Measurements from ENCODE around the gene FAM219A. TPM values are rescaled to one million over a fixed set of nuclear protein-coding genes. Genes with fewer than 3 reads are reported as not detected.

FAM219A gene
- total and polyA plus RNA-seq, 8 donors, result 4.5 to 9.8 (median 8.2) TPM

DNA sequence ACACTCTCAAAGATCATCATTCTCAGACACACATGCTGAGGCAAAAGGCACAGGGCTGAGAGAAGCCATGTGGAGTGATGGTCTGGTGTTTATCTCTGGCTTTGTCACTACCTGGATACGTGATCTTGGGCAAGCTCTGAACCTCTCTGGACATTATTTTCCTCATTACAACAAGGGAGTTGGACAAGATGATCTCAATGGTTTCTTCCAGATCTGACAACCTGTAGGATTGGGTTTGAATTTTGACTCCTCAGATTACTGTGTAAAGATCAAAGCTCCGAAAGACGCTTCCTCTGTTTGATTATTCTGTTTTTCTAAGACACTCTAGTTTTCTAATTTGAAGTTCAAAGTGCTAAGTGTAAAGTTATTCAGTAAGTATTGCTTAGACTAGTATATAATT lies 109.0 kb downstream of the FAM219A start:
- no peaks in the 10 kb centered on the region for H3K27me3 ChIP-seq
- TF ChIP-seq, protein P1, sequence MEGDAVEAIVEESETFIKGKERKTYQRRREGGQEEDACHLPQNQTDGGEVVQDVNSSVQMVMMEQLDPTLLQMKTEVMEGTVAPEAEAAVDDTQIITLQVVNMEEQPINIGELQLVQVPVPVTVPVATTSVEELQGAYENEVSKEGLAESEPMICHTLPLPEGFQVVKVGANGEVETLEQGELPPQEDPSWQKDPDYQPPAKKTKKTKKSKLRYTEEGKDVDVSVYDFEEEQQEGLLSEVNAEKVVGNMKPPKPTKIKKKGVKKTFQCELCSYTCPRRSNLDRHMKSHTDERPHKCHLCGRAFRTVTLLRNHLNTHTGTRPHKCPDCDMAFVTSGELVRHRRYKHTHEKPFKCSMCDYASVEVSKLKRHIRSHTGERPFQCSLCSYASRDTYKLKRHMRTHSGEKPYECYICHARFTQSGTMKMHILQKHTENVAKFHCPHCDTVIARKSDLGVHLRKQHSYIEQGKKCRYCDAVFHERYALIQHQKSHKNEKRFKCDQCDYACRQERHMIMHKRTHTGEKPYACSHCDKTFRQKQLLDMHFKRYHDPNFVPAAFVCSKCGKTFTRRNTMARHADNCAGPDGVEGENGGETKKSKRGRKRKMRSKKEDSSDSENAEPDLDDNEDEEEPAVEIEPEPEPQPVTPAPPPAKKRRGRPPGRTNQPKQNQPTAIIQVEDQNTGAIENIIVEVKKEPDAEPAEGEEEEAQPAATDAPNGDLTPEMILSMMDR (IDR thresholded peaks at IDR 0.05), result no peak
- ATAC-seq, result no peak
- intact Hi-C loops (cut with DNase I), result no loop called here
- H3K36me3 ChIP-seq, result no peaks in the 10 kb centered on the region
- no peak overlapping the region for H3K27ac ChIP-seq
- H3K4me3 ChIP-seq, result no peak overlapping the region
- H3K9me3 ChIP-seq, result no peaks in the 10 kb centered on the region
- no peak for FAIRE-seq
- DNase-seq, result no peak
- WGBS, 2 donors, result 89 to 90% methylated on average over 3 of the region's 3 CpGs
- H3K4me1 ChIP-seq, result peaks cover 8 to 24% (median 21%) of the 10 kb centered on the region in 3 donors

Other genes starting within 250 kb of the FAM219A start
- under 1 TPM; 0.37 to 0.69 (median 0.48) TPM for gene KIF24, start 129.3 kb downstream of the FAM219A start, total RNA-seq
- gene KIF24, start 129.3 kb downstream of the FAM219A start, polyA plus RNA-seq, result under 1 TPM; 0.38 to 0.52 TPM
- gene NUDT2, start 129.0 kb downstream of the FAM219A start, total RNA-seq, result 10 to 100 TPM in 5 of 6 donors, 1 to 10 TPM in 1; 9.7 to 16.8 (median 13.2) TPM
- gene NUDT2, start 129.0 kb downstream of the FAM219A start, polyA plus RNA-seq, result 10 to 100 TPM; 13.7 to 32.6 TPM
- 10 to 100 TPM in 4 of 6 donors, 1 to 10 TPM in 2; 4.0 to 17.5 (median 10.8) TPM for gene MYORG, start 81.7 kb downstream of the FAM219A start, total RNA-seq
- 1 to 10 TPM; 1.8 to 2.3 TPM for gene MYORG, start 81.7 kb downstream of the FAM219A start, polyA plus RNA-seq
- gene DNAI1, start 235 bp upstream of the FAM219A start, total RNA-seq, result under 1 TPM; 0.16 to 0.69 (median 0.38) TPM
- gene DNAI1, start 235 bp upstream of the FAM219A start, polyA plus RNA-seq, result 1 to 10 TPM in 1 of 2 donors, under 1 TPM in 1; 0.99 to 5.0 TPM
- 1 to 10 TPM in 1 of 6 donors, under 1 TPM in 5; 0.24 to 1.1 (median 0.49) TPM for gene ENHO, start 64.4 kb upstream of the FAM219A start, total RNA-seq
- 1 to 10 TPM; 1.7 to 4.3 TPM for gene ENHO, start 64.4 kb upstream of the FAM219A start, polyA plus RNA-seq
- gene CNTFR, start 131.2 kb upstream of the FAM219A start, total RNA-seq, result 1 to 10 TPM in 2 of 6 donors, under 1 TPM in 3, not detected in 1; 0.12 to 2.6 (median 0.31) TPM
- gene CNTFR, start 131.2 kb upstream of the FAM219A start, polyA plus RNA-seq, result 1 to 10 TPM in 1 of 2 donors, under 1 TPM in 1; 0.87 to 2.5 TPM
- 10 to 100 TPM in 2 of 6 donors, 1 to 10 TPM in 4; 7.6 to 16.1 (median 10.0) TPM for gene RPP25L, start 153.5 kb upstream of the FAM219A start, total RNA-seq
- gene RPP25L, start 153.5 kb upstream of the FAM219A start, polyA plus RNA-seq, result 10 to 100 TPM; 17.1 to 19.8 TPM
- gene DCTN3, start 161.9 kb upstream of the FAM219A start, total RNA-seq, result 10 to 100 TPM; 31.5 to 50.7 (median 38.6) TPM
- 10 to 100 TPM; 37.4 to 84.3 TPM for gene DCTN3, start 161.9 kb upstream of the FAM219A start, polyA plus RNA-seq
- not detected for gene ARID3C, start 170.5 kb upstream of the FAM219A start, total RNA-seq
- gene ARID3C, start 170.5 kb upstream of the FAM219A start, polyA plus RNA-seq, result not detected
- gene SIGMAR1, start 179.2 kb upstream of the FAM219A start, total RNA-seq, result 10 to 100 TPM; 20.4 to 27.2 (median 22.9) TPM
- gene SIGMAR1, start 179.2 kb upstream of the FAM219A start, polyA plus RNA-seq, result 10 to 100 TPM; 18.3 to 23.0 TPM
- 10 to 100 TPM; 11.0 to 30.8 (median 18.8) TPM for gene GALT, start 188.1 kb upstream of the FAM219A start, total RNA-seq
- gene GALT, start 188.1 kb upstream of the FAM219A start, polyA plus RNA-seq, result 10 to 100 TPM; 58.0 to 60.5 TPM
- gene IL11RA, start 193.6 kb upstream of the FAM219A start, total RNA-seq, result 1 to 10 TPM; 4.1 to 8.2 (median 5.9) TPM
- 10 to 100 TPM; 12.6 to 30.0 TPM for gene IL11RA, start 193.6 kb upstream of the FAM219A start, polyA plus RNA-seq
- not detected for gene CCL27, start 204.1 kb upstream of the FAM219A start, total RNA-seq
- gene CCL27, start 204.1 kb upstream of the FAM219A start, polyA plus RNA-seq, result not detected
- 1 to 10 TPM in 2 of 6 donors, under 1 TPM in 2, not detected in 2; 0.35 to 2.8 (median 1.8) TPM for gene CCL19, start 232.7 kb upstream of the FAM219A start, total RNA-seq
- gene CCL19, start 232.7 kb upstream of the FAM219A start, polyA plus RNA-seq, result 1 to 10 TPM in 1 of 2 donors, under 1 TPM in 1; 0.68 to 2.1 TPM

Measured in pancreas (tissue), 10 donors.